ENCODE measurements around the gene MB21D2.

MB21D2 gene

DNA sequence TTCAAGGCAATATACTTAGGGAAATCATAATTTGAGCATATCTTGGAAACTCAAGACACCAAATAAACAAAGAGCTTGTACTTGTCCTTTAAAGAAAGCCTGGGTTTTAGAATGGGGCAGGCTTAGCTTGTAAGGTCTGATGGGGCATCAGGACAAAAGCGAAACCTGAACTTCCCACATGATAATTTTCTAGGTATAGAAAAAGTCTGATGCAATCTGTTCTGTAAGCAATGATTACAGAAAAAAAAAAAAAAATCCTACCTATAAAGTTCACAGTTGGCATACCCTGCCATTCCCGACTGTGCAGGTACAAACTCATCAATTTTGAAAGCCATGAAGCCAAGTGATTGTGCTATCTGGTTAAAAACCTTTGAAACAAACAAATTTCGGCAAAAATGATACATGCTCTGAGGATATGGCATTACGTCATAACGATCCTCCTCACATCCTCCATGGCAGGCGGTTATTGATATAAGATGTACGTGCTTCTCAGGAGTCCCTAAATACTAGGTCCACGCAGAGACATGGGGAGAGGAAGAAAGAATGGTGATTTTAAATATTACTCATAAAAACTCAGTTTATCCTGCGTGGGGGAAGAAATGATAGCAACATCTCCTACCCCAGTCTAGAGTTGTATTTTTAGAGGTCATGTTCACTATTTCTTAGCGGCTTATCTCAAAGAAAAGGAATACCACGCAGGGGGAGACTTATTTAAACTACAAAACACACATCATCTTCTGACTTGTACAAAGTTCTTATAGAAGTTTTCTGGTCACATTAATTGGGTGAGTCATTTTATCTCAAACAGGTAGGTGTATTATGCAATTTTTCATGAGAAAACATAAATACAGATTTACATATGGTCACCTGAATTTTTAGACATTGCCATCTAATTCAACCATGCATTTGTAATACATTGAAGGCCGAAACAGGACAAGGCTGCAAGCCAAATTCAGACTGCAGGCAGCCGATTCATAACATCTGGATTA lies 27.0 kb downstream of the MB21D2 start:
- no peak for DNase-seq (ENCODE audit: low read depth in 2 of 2)

DNA sequence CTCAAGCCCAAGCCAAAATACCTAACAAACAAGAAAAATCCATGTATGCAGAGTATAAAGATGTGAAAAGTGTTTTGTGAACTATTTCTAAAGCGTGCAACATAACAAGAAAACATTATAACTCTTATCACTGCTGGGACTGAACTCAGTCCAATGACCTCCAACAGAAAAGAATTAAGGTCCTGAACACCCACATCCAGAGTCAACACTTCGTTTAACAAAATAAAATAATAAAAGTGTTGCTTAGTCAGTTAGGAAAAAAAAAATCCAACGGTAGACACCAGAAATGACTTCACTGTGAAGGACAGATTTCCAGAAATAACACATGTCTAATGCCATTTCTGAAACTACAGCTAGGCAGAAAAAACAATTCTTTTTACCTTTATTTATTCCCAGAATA lies 28.0 kb downstream of the MB21D2 start:
- DNase-seq (ENCODE audit: low read depth in 2 of 2) = no peak

DNA sequence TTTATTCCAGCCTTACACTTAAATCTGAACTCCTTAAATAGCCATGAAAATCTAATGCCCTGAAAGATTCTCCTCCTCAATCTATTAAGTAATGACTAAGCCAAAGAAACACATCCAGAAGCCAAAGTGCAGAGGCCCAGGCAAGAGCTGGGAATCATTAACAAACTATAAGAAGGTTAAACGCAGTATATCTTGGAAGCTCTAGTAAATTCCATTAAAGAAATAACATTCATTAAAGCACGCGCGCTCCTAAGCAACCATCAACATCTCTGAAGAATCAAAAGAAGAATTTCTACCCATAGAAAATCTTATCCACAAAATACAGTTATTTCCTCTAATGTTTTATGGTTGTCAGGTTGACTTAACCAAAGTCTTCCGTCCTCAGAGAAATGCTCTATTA lies 29.5 kb downstream of the MB21D2 start:
- DNase-seq (ENCODE audit: low read depth in 2 of 2) = no peak

DNA sequence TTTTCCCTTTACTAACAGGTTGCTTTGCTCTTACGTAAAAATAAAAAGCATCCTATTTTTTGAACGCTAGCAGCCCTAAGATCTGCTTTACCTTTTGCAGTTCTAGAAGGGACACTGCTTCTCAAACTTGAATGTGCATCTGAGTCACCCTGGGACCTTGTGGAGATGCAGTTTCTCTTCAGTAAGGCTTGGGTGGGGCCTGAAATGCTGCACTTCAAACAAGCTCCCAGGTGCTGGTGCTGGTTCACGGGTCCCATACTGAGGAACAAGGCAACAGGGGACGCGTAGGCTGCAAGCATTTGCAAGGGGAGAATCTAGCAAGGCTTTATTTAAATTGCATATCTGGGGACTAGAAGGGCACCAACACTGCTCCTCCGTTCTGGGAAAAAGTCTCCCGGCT lies 30.0 kb downstream of the MB21D2 start:
- DNase-seq (ENCODE audit: low read depth in 2 of 2) = no peak

DNA sequence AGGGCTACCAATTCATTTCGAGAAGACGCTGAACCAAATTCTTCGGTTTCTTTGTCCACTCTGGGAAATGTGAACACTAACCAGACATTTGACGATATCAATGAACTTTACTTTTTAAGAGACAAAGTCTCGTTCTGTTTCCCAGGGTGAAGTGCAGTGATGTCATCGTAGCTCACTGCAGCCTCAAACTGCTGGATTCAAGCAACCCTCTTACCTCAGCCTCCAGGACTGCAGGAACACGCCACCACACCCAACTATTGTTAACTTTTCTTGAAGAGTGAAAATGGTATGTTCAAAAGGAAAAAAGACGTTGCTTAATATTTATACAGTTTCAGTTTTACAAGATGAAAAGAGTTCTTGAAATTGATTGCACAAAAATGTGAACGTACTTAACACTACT lies 30.6 kb downstream of the MB21D2 start:
- DNase-seq (ENCODE audit: low read depth in 2 of 2) = no peak

DNA sequence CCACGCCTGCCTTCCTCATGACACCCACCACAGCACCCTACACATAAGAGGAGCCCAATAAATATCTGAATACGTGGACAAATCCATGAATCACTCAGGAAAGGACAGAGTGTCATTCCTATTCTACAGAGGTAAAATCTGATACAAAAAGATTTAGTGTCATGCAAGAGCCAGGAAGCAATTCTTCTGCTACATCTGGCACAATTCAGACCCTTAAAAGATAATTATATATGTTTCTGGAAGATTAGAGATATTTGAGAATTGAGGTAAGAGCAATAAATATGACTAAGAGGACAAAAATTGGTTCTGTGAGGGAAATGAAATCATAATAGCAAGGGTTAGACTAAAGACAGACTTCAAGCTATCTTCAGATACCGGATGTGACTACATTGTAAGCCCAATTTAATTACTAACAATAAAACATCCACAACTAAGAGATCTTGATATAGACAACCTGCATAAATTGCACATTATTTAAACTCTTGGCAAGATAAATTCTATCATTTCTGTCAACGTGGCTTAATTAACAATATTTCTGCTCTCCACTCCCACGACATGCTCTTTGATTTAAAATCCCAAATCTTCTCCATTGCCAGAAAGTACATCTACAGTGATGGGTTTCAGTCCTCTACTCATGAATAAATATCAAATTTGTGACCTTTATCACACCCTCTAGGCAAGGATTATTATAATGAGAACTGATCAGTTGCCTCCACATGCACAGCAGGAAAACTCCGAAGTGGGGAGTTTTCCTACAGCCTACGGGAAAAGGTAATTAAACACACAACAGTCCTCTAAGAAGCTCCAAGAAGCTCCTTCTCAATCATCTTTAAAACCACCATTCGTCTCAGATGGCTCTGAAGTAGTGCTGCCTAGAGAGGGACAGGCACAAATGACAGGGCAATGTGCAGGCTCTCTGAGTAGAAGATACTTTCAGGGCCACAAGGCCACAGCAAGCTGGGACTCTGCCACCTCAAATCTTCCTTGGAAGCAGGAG lies 32.6 kb downstream of the MB21D2 start:
- DNase-seq (ENCODE audit: low read depth in 2 of 2) = no peak

DNA sequence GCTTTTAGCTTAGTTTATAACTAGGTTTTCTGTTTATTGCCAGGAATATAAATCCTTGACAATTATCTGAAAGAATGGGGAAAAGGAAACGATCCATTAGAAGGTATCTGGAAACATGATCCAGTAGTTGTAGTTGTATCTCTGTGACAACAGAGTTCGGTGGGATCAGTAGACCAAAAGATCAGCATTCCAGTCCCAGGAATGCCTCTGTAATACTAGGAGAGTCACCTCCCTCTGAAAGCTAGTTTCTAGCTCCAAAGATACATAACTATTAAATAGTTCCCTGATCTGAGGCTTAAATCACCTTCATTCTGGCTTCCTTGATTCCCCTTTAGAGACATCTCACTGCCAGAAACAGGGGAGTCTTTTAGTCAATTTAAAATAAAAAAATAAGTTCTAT lies 34.1 kb downstream of the MB21D2 start:
- no peak for DNase-seq (ENCODE audit: low read depth in 2 of 2)

DNA sequence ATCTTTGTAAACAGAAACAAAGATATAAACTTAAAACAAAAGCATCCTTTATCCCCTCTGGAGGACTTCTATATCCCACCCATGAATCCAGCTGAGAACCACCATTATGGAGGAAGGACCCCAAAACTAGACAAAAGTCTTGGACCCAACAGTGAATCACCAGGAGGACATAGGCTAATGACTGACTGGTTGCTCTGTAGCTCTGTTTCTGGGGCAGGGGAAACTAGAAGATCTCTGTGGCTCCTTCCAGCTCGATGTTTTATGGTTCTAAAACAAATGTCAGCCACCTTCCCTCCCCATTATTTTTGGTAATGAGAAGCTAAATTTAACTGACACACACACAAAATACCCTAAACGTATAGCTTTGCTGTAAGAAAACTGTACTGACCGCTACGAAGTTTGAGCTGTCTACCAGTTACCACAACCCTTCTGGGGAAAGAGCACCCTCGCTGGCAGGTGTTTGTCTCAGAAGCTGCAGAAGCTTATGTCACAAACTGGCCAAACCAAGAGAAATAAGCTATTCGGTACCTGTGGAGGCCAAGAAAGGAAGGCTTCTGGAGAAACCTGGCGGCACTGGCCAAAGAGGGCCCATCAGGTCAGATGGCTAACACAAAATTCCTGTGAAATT lies 36.4 kb downstream of the MB21D2 start:
- no peak for DNase-seq (ENCODE audit: low read depth in 2 of 2)

DNA sequence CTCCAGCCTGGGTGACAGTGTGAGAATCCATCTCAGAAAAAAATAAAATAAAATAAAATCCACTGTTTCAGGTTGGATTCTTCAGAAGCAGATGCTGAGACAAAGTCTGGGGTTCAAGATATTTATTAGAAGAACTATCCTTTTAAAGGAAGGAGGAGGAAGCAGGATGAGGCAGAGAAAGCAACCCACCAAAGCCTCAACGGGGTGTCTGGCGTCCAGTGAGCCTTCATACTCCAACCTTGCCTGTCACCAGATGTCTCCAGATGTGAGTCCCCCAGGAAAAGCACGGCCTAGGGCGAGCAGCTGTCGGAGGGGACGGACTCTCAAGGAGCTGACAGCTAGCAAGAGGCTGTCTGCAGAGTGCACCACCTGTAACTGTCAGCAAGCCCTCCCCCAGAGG lies 37.3 kb downstream of the MB21D2 start:
- DNase-seq (ENCODE audit: low read depth in 2 of 2) = no peak

DNA sequence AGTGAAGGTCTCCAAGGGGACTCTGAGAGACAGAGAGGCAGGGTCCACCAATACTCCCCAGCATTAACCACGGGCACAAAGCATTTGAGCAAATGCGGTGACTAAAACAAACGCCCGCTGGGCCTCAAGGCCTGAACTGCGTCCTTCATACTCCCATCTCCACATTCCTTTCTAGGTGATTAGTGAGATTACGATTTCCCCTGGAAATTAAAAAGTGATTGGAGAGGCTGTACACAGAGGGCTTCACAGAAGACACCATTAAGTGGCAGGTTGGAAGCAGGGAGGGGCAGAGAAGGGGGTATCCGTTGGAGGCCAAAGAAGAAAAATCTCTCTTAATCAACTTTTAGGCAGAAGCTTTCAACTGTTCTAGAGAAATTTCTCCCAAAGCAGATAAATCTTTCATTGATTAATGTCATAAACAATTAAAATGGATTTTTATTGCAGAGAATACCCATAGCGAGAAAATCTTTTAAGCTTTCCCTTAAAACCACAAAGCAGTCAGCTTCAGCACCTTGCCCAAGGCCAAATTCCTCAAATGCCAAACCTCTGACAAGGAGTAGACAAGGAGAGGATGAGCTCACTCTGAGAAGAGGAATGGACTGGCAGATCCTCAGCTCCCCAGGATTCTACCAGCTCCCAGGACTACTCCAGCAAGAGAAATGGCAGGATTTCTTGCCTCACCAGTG lies 38.2 kb downstream of the MB21D2 start:
- DNase-seq (ENCODE audit: low read depth in 2 of 2) = no peak

DNA sequence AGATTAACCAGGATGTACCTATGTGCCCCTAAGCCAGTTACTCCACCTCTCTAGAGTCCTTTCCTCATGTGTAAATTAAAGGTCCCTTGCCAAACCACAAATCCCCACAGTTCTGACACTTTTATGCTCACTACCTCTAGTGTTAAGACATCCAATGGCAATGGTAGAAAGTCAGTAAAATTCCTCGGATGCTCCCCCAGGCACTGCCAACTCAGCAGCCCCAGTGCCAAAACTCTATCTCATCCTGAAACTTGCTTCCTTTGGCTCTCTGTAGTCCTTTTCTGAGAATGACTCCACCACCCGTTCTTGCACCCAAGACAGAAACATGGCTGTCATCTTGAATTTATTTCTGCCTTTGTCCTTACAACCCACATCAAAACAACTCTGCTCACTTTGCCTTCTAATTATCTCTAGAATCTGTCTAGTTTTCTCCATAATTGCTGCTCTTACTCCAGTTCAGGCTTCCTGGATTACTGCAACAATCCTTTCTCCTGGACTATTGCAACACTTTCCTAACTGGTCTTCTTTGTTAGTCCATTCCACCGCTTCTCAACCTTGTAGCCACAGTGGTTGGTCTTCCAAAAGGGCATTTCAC lies 41.6 kb downstream of the MB21D2 start:
- no peak for DNase-seq (ENCODE audit: low read depth in 2 of 2)

DNA sequence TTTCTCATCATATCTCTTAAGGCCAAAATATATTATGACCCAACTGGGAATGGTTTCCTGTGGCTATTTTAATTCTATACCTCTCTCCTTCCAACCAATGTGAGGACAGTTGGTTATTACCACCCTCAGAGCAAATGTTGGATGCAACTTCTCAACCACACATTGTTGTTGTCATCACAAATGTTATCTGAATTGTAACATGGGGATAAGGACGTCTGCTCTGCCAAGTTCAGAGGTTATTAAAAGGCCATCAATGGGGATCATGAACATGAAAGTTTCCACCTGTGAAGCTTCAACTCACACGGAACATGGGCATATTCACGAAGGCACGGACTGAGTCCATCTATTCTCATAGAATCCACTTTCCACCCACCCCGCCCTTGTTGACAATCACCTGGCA lies 46.8 kb downstream of the MB21D2 start:
- DNase-seq (ENCODE audit: low read depth in 2 of 2) = no peak

DNA sequence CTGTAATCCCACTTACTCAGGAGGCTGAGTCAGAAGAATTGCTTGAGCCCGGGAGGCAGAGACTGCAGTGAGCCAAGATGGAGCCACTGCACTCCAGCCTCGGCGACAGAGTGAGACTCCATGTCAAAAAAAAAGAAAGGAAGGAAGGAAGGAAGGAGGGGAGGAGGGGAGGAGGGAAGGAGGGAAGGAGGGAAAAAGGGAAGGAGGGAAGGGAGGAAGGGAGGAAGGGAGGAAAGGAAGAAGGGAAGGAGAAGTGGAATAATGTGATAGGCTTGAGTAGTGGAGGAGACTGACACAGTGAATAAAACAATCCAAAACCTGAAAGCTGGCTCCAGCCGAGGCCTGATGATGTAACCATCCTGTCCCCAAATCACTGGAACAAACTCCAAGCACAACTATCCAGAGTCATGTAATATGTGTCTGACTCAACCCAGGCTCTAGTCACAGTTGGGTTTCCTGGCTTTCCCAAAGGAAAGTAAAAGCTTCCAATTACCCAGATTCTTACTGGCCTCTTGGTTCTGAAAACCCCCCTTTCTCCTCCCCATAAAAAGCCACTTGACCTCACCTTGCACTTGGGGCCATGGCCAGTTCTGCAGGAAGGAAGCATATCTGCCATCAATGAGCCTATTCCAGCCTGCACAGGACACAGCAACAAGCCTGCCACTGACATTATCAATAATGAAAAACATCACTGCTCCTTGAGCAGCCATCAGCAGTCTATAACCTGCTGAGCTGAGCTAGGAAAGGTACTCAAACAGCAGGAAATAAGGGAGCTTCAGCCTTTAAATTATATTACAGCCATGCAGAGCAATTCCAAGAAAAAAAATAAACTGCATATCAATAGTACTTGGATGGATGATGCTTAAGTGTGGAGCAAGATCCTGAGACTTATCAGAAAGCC lies 48.3 kb downstream of the MB21D2 start:
- DNase-seq (ENCODE audit: low read depth in 2 of 2) = no peak

DNA sequence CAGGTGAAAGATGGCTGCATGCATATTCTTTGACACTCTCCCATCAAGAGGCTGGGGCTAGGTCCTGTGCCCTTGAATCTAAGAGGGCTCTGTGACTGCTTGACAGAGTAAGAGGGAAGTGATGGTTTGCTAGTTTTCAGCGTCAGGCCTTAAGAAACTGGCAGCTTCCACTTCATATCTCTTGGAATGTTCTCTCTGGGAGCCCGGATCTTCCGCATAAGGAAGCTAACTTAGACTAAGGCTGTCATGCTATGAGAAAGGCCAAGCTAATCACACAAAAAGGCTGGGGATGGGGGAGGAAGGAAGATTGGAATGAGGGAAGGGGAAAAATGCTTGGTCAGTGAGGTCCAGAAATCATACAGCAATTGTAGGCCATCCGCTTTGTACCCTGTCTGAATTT lies 50.0 kb downstream of the MB21D2 start:
- no peak for DNase-seq (ENCODE audit: low read depth in 2 of 2)

DNA sequence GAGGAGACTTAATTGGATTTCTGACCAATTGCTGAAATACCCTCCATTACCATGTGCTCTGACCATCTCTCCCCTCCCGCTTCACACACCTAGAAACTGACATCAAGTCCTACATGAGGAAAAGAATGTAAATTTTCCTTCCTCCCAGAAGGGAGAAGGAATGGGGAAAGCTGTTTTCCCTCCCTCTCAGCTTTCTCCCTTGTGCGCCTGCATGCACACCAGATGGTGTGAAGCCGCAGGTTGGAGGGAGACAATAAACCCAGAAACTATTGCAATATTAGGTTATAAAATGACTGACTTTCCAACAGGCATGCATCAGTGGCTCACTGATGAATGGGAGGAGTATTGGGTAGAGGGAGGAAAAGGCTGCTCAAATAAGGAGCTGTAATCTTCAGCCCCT lies 50.9 kb downstream of the MB21D2 start:
- DNase-seq (ENCODE audit: low read depth in 2 of 2) = no peak

DNA sequence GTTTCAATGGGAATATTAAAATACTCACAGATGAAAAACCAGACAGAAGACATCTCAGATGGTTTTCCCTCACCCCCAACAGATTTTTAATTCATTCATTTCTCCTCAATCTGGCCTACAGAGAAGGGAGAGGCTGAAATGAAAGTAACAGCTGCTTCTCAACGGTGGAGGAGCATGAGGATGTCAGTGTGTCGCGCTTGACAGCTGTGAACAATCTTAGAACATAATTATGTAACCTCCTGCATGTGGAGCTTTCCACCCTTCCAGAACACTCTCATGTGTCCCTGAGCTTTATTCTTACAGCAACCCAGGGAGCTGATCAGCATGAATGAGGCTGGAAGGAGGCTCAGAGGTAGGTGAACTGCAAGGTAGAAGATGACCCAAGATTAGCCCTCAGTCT lies 52.7 kb downstream of the MB21D2 start:
- DNase-seq (ENCODE audit: low read depth in 2 of 2) = no peak

DNA sequence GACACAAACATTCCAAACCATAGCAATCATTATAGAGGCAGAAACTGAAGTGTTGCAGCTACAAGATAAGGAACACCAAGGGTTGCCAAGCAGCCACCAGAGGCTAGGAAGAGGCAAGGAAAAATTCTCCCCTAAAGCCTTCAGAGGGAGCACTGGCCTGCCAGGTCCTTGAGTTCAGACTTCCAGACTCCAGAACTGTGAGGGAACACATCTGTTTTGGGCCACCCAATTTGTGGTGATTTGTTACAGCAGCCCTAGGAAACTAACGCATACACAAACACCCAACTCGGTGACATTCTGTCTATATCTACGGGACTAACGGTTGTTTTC lies 54.6 kb downstream of the MB21D2 start:
- DNase-seq (ENCODE audit: low read depth in 2 of 2) = no peak

DNA sequence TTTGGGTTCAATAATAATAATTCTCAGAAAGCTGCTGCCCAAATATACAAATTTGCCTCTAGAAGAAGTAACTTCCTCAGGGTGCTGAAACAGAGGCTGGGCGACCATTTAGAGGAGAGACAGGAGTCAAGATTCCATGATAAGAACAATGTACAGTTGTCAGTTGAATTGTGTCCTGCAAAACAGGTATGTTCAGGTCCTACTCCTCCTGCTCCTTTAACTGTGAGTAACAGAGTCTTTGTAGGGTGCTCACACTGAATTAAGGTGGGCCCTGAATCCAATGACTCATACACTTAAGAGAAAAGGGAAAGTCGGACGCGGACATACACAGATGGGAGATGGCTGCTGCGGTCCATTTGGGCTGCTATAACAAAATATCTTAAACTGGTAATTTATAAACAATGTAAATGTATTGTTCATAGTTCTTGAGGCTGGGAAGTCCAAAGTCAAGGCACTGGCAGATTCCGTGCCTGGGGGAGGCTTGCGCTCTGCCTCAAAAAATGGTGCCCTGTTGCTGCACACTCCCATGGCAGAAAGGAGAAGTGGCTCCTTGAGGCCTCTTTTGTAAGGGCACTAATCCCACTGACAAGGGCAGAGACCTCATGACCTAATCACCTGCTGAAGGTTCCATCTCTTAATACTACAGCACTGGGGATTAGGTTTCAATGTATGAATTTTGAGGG lies 55.1 kb downstream of the MB21D2 start:
- no peak for DNase-seq (ENCODE audit: low read depth in 2 of 2)

DNA sequence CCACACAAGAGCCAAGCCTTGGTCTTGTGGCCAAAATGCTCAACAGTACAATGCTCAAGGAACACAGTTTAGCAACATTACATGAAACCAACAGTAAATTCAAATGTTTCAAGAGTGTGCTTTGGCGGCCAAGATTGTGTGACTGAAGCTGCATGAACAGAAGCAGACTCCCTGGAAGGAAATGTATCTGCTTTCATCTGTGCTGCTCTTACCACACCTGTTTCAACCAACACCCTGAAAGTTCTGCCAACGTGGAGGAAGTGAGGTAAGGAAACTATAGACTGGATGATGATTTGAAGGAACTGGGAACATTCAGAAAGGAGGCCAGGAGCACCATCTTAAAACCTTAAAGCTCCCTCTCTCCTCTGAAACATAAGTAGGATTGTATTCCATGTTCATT lies 55.7 kb downstream of the MB21D2 start:
- no peak for DNase-seq (ENCODE audit: low read depth in 2 of 2)

DNA sequence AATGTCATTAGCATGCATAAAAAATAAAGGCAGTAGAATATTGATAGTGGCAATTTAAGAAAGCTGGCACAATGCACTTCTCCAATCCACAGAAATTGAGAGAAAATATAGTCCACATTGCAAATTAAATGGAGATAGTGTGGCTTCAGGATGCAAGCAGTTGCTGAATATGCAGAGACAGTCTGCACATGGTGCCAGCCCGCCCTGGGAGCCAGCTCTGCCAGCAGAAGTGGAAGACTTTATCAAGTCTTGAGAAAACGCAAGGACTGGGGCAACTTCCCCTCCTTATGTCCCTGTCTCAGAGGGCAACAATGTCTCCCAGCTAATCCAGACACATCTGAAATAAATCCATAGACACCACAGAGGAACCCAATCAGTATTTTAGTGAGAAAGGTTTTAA lies 57.2 kb downstream of the MB21D2 start:
- DNase-seq (ENCODE audit: low read depth in 2 of 2) = no peak

All from stimulated activated CD8-positive, alpha-beta memory T cell treated with anti-CD3 and anti-CD28 coated beads, Interleukin-7, amount 100 ng/mL, for 4 hours (primary cell).